ENCODE results near the gene RAB40B. TPM values are rescaled to one million over a fixed set of nuclear protein-coding genes. Genes with fewer than 3 reads are reported as not detected.

Gene RAB40B
- total and polyA plus RNA-seq, 4 donors = 4.9 to 12.2 (median 9.1) TPM

DNA sequence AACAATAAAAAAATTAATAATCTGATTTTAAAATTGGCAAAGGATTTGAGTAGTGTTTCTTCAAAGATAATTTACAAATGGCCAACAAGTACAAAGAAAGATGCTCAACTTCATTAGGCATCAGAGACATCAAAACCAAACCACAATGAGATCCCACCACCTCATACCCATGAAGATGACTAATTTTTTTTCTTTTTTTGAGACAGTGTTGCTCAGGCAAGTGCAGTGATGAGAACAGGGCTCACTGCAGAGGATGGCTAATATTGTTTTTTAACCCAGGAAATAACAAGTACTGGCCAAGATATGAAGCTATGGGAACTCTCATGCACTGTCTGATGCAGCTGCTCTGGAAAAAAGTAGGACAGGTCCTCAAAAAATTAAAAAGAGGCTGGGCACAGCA lies 65.2 kb downstream of the RAB40B start:
- H3K4me3 ChIP-seq = no peak overlapping the region
- no peak for ATAC-seq (ENCODE audit: insufficient read depth, low FRiP score)
- H3K4me1 ChIP-seq (ENCODE audit: control insufficient read depth in 5 of 5, insufficient read depth in 5 of 5, low read length in 5 of 5) = no peaks in the 10 kb centered on the region
- peaks cover 0 to 20% (median 8%) of the 10 kb centered on the region in 4 donors for H3K36me3 ChIP-seq (ENCODE audit: control insufficient read depth in 4 of 4, insufficient read depth in 4 of 4, low read length in 4 of 4)
- DNase-seq = no peak
- H3K27ac ChIP-seq (ENCODE audit: low read depth in 1 of 2, low read length in 1 of 2) = no peak overlapping the region
- no peaks in the 10 kb centered on the region for H3K27me3 ChIP-seq (ENCODE audit: control insufficient read depth in 3 of 3, insufficient read depth in 3 of 3, low read length in 2 of 3)
- H3K9ac ChIP-seq (ENCODE audit: insufficient read depth in 1 of 2, low read length in 2 of 2) = no peak overlapping the region
- H3K9me3 ChIP-seq (ENCODE audit: control insufficient read depth in 4 of 4, insufficient read depth in 3 of 4, low read length in 3 of 4) = no peaks in the 10 kb centered on the region
- TF ChIP-seq CTCF (IDR thresholded peaks at IDR 0.05; ENCODE audit: control extremely low read depth, extremely low read depth) = no peak

DNA sequence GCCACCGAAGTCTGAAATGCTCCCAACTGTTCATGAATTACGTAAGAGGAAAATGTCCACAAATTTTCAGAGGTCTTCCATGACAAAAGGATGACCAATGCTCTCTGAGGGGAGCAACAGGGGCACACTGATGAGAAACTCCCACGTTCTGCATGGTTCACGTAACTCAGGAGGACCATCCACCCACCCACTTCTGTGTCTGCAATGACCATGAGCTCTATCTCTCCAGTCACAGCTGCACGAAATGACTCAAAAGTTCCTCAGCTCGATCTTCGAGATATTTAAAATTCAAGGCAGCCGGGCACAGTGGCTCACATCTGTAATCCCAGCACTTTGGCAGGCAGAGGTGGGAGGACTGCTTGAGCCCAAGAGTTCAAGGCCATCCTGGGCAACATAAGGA lies 66.0 kb downstream of the RAB40B start:
- H3K27ac ChIP-seq (ENCODE audit: low read depth in 1 of 2, low read length in 1 of 2) = no peak overlapping the region
- H3K4me1 ChIP-seq (ENCODE audit: control insufficient read depth in 5 of 5, insufficient read depth in 5 of 5, low read length in 5 of 5) = no peaks in the 10 kb centered on the region
- no peak for ATAC-seq (ENCODE audit: insufficient read depth, low FRiP score)
- no peak overlapping the region for H3K9ac ChIP-seq (ENCODE audit: insufficient read depth in 1 of 2, low read length in 2 of 2)
- WGBS, 2 donors = 92% methylated on average over 8 of the region's 8 CpGs
- H3K27me3 ChIP-seq (ENCODE audit: control insufficient read depth in 3 of 3, insufficient read depth in 3 of 3, low read length in 2 of 3) = no peaks in the 10 kb centered on the region
- peaks cover under 1 to 27% (median 8%) of the 10 kb centered on the region in 4 donors for H3K36me3 ChIP-seq (ENCODE audit: control insufficient read depth in 4 of 4, insufficient read depth in 4 of 4, low read length in 4 of 4)
- H3K9me3 ChIP-seq (ENCODE audit: control insufficient read depth in 4 of 4, insufficient read depth in 3 of 4, low read length in 3 of 4) = no peaks in the 10 kb centered on the region
- H3K4me3 ChIP-seq = no peak overlapping the region
- DNase-seq = no peak
- TF ChIP-seq CTCF (IDR thresholded peaks at IDR 0.05; ENCODE audit: control extremely low read depth, extremely low read depth) = no peak

DNA sequence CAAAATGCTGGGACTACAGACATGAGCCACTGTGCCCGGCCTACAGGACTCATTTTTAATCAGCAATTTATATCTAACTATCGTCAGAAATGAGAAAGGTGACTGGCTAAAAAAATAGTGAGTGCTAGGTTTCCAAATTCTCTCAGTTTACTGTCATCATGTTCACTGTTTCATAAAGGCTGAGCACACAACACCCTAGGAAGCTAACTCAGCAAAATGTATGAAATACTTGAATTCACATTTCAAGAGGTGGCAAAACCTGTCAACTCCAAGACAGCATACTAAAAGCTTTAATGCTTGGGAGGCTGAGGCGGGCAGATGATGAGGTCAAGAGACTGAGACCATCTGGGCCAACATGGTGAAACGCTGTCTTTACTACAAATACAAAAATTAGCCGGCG lies 67.0 kb downstream of the RAB40B start:
- DNase-seq (no peak), ATAC-seq (ENCODE audit: insufficient read depth, low FRiP score) (no peak)
- H3K27me3 ChIP-seq (ENCODE audit: control insufficient read depth in 3 of 3, insufficient read depth in 3 of 3, low read length in 2 of 3) = no peaks in the 10 kb centered on the region
- 62 to 88% methylated on average over 6 of the region's 6 CpGs for WGBS, 2 donors
- no peak for TF ChIP-seq CTCF (IDR thresholded peaks at IDR 0.05; ENCODE audit: control extremely low read depth, extremely low read depth)
- H3K4me1 ChIP-seq (ENCODE audit: control insufficient read depth in 5 of 5, insufficient read depth in 5 of 5, low read length in 5 of 5) = no peaks in the 10 kb centered on the region
- H3K27ac ChIP-seq (ENCODE audit: low read depth in 1 of 2, low read length in 1 of 2) = no peak overlapping the region
- H3K4me3 ChIP-seq = no peak overlapping the region
- peaks cover 3 to 34% (median 11%) of the 10 kb centered on the region in 4 donors for H3K36me3 ChIP-seq (ENCODE audit: control insufficient read depth in 4 of 4, insufficient read depth in 4 of 4, low read length in 4 of 4)
- no peaks in the 10 kb centered on the region for H3K9me3 ChIP-seq (ENCODE audit: control insufficient read depth in 4 of 4, insufficient read depth in 3 of 4, low read length in 3 of 4)
- H3K9ac ChIP-seq (ENCODE audit: insufficient read depth in 1 of 2, low read length in 2 of 2) = no peak overlapping the region

DNA sequence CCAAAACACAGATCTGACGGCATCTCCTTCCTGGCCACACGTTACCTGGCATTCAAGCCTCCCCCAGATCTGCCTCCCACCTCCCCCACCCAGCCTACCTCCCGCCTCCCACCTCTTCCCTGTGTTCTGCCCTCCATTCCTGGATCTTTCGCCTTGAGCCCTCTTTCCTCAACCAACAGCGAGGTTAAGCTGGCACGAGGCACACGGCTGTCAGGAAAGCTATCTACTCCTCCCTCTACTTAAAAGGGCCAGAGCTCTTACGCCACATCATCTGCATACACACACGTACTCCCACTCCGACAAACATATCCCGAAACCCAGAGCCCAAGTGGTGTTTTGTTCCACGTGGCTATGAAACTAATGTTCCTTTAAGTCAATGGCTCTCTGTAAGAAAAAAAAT lies 68.3 kb downstream of the RAB40B start:
- Histone ChIP-seq H3K27ac (ENCODE audit: low read depth in 1 of 2, low read length in 1 of 2) (no peak overlapping the region), H3K36me3 (ENCODE audit: control insufficient read depth in 4 of 4, insufficient read depth in 4 of 4, low read length in 4 of 4) (peaks cover 7 to 38% (median 17%) of the 10 kb centered on the region in 4 donors), H3K9ac (ENCODE audit: insufficient read depth in 1 of 2, low read length in 2 of 2) (no peak overlapping the region), H3K4me1 (ENCODE audit: control insufficient read depth in 5 of 5, insufficient read depth in 5 of 5, low read length in 5 of 5) (no peaks in the 10 kb centered on the region), H3K9me3 (ENCODE audit: control insufficient read depth in 4 of 4, insufficient read depth in 3 of 4, low read length in 3 of 4) (no peaks in the 10 kb centered on the region), H3K4me3 (no peak overlapping the region), H3K27me3 (ENCODE audit: control insufficient read depth in 3 of 3, insufficient read depth in 3 of 3, low read length in 2 of 3) (no peaks in the 10 kb centered on the region)
- DNase-seq = no peak
- no peak for TF ChIP-seq CTCF (IDR thresholded peaks at IDR 0.05; ENCODE audit: control extremely low read depth, extremely low read depth)
- 90 to 91% methylated on average over 12 of the region's 12 CpGs for WGBS, 2 donors
- no peak for ATAC-seq (ENCODE audit: insufficient read depth, low FRiP score)
